Measurements from ENCODE around the gene SETD1A. TPM values are rescaled to one million over a fixed set of nuclear protein-coding genes. Genes with fewer than 3 reads are reported as not detected.

SETD1A gene
- total RNA-seq, 1 experiment from 2014 or later, result 28.8 TPM

- TF ChIP-seq, protein P1, sequence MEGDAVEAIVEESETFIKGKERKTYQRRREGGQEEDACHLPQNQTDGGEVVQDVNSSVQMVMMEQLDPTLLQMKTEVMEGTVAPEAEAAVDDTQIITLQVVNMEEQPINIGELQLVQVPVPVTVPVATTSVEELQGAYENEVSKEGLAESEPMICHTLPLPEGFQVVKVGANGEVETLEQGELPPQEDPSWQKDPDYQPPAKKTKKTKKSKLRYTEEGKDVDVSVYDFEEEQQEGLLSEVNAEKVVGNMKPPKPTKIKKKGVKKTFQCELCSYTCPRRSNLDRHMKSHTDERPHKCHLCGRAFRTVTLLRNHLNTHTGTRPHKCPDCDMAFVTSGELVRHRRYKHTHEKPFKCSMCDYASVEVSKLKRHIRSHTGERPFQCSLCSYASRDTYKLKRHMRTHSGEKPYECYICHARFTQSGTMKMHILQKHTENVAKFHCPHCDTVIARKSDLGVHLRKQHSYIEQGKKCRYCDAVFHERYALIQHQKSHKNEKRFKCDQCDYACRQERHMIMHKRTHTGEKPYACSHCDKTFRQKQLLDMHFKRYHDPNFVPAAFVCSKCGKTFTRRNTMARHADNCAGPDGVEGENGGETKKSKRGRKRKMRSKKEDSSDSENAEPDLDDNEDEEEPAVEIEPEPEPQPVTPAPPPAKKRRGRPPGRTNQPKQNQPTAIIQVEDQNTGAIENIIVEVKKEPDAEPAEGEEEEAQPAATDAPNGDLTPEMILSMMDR (IDR thresholded peaks at IDR 0.05; ENCODE audit: unreplicated experiment), result no peak
- no peak overlapping the region for H3K4me3 Mint-ChIP-seq (ENCODE audit: low read depth, unreplicated experiment)
- H3K27me3 Mint-ChIP-seq (ENCODE audit: unreplicated experiment), result no peaks in the 10 kb centered on the region
- no peaks in the 10 kb centered on the region for H3K9me3 Mint-ChIP-seq (ENCODE audit: low read depth, unreplicated experiment)
- H3K36me3 Mint-ChIP-seq (ENCODE audit: insufficient read depth, unreplicated experiment), result peaks cover 20% of the 10 kb centered on the region
- peaks cover 9% of the 10 kb centered on the region for H3K4me1 Mint-ChIP-seq (ENCODE audit: low read depth, unreplicated experiment)
- CTCF ChIA-PET, result no interaction called here
- no peak for DNase-seq
- intact Hi-C loops (cut with micrococcal nuclease; ENCODE audit: unreplicated experiment), result no loop called here
- H3K27ac Mint-ChIP-seq (ENCODE audit: unreplicated experiment), result no peak overlapping the region
- BruUV-seq (replicated peaks), result no TSS peak
Observed at GRCh38 chr16:30992276-30992780, 34.8 kb downstream of the SETD1A start.

GRCh38 chr16:30992931-30993816 lies 35.6 kb downstream of the SETD1A start:
- intact Hi-C loops (cut with micrococcal nuclease; ENCODE audit: unreplicated experiment), result no loop called here

GRCh38 chr16:30995927-30996323 lies 38.4 kb downstream of the SETD1A start:
- Mint-ChIP-seq H3K4me3 (ENCODE audit: low read depth, unreplicated experiment) (peak overlapping the region; percentile 74), H3K27me3 (ENCODE audit: unreplicated experiment) (peaks cover 2% of the 10 kb centered on the region), H3K36me3 (ENCODE audit: insufficient read depth, unreplicated experiment) (peaks cover 16% of the 10 kb centered on the region), H3K4me1 (ENCODE audit: low read depth, unreplicated experiment) (peaks cover 20% of the 10 kb centered on the region), H3K27ac (ENCODE audit: unreplicated experiment) (peak overlapping the region; percentile 11), H3K9me3 (ENCODE audit: low read depth, unreplicated experiment) (no peaks in the 10 kb centered on the region)
- CTCF ChIA-PET, result no interaction called here
- TF ChIP-seq, protein P1 (IDR thresholded peaks at IDR 0.05; ENCODE audit: unreplicated experiment), result no peak
- intact Hi-C loops (cut with micrococcal nuclease; ENCODE audit: unreplicated experiment), result no loop called here
- no peak for DNase-seq
- BruUV-seq (replicated peaks), result no TSS peak

More at GRCh38 chr16:30992931-30993816, 35.6 kb downstream of the SETD1A start:
- H3K4me1 Mint-ChIP-seq (ENCODE audit: low read depth, unreplicated experiment), result peaks cover 15% of the 10 kb centered on the region
- H3K27ac Mint-ChIP-seq (ENCODE audit: unreplicated experiment), result no peak overlapping the region
- no TSS peak for BruUV-seq (replicated peaks)
- H3K27me3 Mint-ChIP-seq (ENCODE audit: unreplicated experiment), result no peaks in the 10 kb centered on the region
- no peak overlapping the region for H3K4me3 Mint-ChIP-seq (ENCODE audit: low read depth, unreplicated experiment)
- CTCF ChIA-PET, result interaction anchor here (0.6 to 1.1 kb wide), 2 partner anchors 8 to 9 kb away, joined by 3 to 6 read pairs; partner anchors contain the start of gene HSD3B7
- peaks cover 19% of the 10 kb centered on the region for H3K36me3 Mint-ChIP-seq (ENCODE audit: insufficient read depth, unreplicated experiment)
- H3K9me3 Mint-ChIP-seq (ENCODE audit: low read depth, unreplicated experiment), result no peaks in the 10 kb centered on the region
- TF ChIP-seq, protein P1 (IDR thresholded peaks at IDR 0.05; ENCODE audit: unreplicated experiment), result no peak
- DNase-seq, result no peak

- Mint-ChIP-seq H3K36me3 (ENCODE audit: insufficient read depth, unreplicated experiment) (peaks cover 16% of the 10 kb centered on the region), H3K27me3 (ENCODE audit: unreplicated experiment) (peaks cover 8% of the 10 kb centered on the region), H3K4me1 (ENCODE audit: low read depth, unreplicated experiment) (peaks cover 20% of the 10 kb centered on the region), H3K4me3 (ENCODE audit: low read depth, unreplicated experiment) (peak overlapping the region; percentile 74), H3K27ac (ENCODE audit: unreplicated experiment) (peak overlapping the region; percentile 11), H3K9me3 (ENCODE audit: low read depth, unreplicated experiment) (no peaks in the 10 kb centered on the region)
- CTCF ChIA-PET, result interaction anchor here (0.7 to 1.0 kb wide), 2 partner anchors 78 to 147 kb away, joined by 4 read pairs; partner anchors contain the start of genes ZNF646 and ZNF668
- BruUV-seq (replicated peaks), result TSS peak; percentile 77
- intact Hi-C loops (cut with micrococcal nuclease; ENCODE audit: unreplicated experiment), result no loop called here
- TF ChIP-seq, protein P1 (IDR thresholded peaks at IDR 0.05; ENCODE audit: unreplicated experiment), result no peak
- no peak for DNase-seq
Observed at GRCh38 chr16:30996324-30996984, 38.9 kb downstream of the SETD1A start.

All from Calu3 (cell line).